ENCODE measurements around the gene GPR143. TPM values are rescaled to one million over a fixed set of nuclear protein-coding genes. Genes with fewer than 3 reads are reported as not detected.

GPR143 gene
- polyA plus RNA-seq, 4 donors, result 1.7 to 13.9 (median 11.5) TPM

DNA sequence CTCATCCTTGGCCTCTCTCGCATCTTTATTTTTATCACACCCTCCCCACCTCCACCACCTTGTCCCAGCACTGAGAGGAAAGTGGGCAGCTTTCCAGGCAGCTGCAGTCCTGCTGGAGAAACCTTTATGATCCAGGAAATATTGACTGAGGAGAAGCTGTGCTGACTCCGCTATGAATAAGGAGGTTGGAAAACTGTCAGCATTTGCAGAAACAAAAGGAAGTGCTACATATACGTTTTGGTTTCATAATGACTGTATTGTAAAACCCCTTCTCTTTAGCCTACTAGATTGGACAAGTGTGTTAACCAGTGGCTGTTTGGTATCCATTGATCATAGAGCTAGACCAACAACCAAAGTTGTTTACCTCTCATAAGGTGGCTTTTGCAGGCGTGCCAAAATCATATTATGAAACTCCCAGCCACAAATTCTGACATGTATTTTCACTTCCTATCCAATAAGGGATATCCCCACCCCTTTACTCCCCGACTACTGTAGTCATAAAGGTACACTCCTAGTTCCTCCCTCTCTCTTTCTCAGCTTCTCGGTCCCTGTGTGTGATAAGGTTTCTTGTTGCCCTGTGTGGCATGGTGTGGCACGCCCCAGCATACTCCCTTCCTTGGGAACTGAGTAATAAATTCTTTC is 88.4 kb downstream of the GPR143 start:
- DNase-seq (ENCODE audit: low read depth in 4 of 4, low spot score in 3 of 4), result no peak

DNA sequence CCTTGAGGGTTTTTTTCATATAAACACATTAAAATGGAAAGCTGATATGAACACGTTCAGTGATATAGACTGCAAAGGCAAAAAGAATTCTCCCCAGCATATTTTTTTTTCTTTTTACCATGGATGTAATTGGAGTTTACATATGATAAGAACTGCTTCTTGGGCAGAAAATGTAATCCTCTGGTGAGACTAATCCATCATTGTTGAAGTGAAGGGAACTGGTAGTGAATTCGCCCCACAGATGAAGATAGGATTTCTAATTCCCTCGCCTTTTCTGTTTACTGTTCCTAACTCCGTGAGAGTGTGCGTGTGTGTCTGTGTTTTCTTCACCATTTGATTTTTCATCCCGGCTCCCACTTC is 88.9 kb downstream of the GPR143 start:
- DNase-seq (ENCODE audit: low read depth in 4 of 4, low spot score in 3 of 4), result no peak

DNA sequence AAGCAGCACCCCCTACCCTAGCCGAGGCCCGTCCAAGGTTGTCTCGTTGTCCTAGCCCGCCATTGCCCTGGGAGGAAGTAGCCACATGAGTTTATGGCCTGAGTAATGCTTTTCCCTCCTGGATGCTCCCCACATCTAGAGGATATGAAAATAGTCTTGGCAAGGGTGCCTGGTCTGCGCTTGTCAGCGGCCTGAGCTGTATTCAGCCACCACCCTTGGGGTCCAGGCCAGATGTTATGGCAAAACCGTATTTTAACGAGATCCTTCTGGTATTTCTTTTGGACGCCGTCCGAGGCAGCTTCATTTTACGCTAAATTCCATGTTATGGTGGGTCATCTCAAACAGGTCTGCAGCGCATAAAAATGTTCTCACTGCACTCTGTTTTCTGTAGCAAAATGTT is 89.3 kb downstream of the GPR143 start:
- DNase-seq (ENCODE audit: low read depth in 4 of 4, low spot score in 3 of 4), result no peak

Other genes starting within 250 kb of the GPR143 start
- 10 to 100 TPM in 3 of 4 donors, 1 to 10 TPM in 1; 9.6 to 21.7 (median 17.3) TPM for gene SHROOM2, start 20.6 kb upstream of the GPR143 start, polyA plus RNA-seq (ENCODE audit: insufficient read length in 4 of 4)
- under 1 TPM in 2 of 4 donors, not detected in 2; 0.15 to 0.19 TPM for gene CLDN34, start 201.5 kb upstream of the GPR143 start, polyA plus RNA-seq (ENCODE audit: insufficient read length in 4 of 4)